C4-2B (cell line): ENCODE results near the gene CNTN4.

Experiments
- H3K27ac ChIP-seq: fragments of 450-650 bp; 2 replicates; pipeline ENCODE4 v1.5.1; 2017
- ZFX ChIP-seq: fragments of 450-650 bp; IDR thresholded peaks from 2 replicates; pipeline ENCODE4 v1.6.1; 2017
- TF ChIP-seq, protein P1 (sequence below): fragments of 450-650 bp; conservative IDR thresholded peaks from 2 replicates; pipeline ENCODE4 v1.5.1; 2017; ENCODE audit warnings: mild to moderate bottlenecking

CNTN4 gene

DNA sequence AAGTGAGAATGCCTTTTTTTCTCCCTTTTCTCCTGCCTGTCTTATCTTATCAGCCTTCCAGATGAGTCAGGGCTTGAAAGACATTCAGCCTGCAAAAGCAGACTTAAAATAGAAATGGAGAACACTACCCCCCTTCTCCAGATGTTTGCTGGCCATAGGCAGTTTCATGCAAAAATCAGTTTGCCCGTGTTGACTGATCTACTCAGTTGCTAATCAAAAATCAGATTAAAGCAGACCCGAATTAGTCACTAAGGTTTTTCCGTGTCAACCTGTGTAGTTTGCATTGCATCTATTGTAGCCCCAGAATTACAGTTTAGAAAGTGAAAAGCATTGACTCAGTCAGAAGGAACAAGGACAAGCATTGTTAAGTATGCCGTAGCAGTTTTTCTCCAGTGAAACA is 955.3 kb downstream of the CNTN4 start:
- no peak overlapping the region for H3K27ac ChIP-seq
- TF ChIP-seq, protein P1, sequence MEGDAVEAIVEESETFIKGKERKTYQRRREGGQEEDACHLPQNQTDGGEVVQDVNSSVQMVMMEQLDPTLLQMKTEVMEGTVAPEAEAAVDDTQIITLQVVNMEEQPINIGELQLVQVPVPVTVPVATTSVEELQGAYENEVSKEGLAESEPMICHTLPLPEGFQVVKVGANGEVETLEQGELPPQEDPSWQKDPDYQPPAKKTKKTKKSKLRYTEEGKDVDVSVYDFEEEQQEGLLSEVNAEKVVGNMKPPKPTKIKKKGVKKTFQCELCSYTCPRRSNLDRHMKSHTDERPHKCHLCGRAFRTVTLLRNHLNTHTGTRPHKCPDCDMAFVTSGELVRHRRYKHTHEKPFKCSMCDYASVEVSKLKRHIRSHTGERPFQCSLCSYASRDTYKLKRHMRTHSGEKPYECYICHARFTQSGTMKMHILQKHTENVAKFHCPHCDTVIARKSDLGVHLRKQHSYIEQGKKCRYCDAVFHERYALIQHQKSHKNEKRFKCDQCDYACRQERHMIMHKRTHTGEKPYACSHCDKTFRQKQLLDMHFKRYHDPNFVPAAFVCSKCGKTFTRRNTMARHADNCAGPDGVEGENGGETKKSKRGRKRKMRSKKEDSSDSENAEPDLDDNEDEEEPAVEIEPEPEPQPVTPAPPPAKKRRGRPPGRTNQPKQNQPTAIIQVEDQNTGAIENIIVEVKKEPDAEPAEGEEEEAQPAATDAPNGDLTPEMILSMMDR: no peak
- TF ChIP-seq ZFX: no peak

DNA sequence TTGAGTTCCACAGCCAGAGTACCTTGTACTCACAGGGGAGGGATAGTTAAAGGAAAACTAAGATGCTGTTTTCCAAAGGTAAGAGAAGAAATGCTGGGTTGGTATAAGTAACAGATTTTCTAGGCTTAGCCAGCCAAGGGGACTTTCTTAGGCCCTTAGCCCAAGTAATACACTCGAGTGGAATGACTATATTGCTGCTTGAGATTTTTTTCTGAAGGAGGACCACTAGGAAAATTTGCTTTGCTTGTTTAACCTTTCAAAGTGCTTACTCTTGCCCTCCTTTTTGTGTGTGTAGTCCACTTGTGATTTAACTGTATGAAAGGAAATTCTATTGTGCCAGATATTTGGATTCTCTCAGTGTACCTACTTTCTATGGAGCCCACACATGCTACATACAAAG is 961.0 kb downstream of the CNTN4 start:
- no peak for TF ChIP-seq ZFX
- TF ChIP-seq, protein P1: no peak
- H3K27ac ChIP-seq: no peak overlapping the region

DNA sequence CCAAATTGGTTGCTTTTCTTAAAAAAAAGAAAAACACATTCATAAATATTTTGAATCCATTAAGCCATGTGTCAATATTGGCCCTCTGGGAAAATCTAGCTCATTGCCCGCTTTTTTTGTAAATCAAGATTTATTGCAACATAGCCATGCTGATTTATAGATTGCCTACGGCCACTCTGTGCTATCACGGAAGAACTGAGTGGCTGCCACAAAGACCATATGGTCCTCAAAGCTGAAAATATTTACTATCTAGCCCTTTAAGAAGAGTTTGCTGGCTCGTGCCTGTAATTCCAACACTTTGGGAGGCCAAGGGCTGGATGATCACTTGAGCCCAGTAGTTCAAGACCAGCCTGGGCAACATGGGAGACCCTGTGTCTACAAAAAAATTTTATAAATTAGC is 965.6 kb downstream of the CNTN4 start:
- no peak for TF ChIP-seq ZFX
- TF ChIP-seq, protein P1: no peak
- no peak overlapping the region for H3K27ac ChIP-seq

DNA sequence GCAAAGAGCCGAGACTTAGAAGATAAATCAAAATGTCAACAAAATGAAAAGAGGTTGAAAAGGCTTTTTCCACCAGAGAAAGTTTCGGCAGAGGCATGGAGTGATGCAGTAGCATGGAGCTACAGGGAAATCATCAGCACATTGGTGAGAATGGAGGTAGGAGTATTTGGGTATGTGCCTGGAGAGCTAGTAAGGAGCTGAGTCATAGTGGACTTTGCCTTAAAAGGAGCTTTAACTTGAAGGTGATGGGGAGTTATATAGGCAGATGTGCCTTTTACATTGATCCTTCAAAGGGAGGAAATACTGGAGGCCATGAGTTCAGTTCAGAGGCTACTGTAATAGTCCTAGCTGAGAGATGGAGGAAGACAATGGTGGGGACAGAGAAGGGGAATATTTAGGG is 967.2 kb downstream of the CNTN4 start:
- no peak for TF ChIP-seq ZFX
- TF ChIP-seq, protein P1: no peak
- H3K27ac ChIP-seq: no peak overlapping the region

DNA sequence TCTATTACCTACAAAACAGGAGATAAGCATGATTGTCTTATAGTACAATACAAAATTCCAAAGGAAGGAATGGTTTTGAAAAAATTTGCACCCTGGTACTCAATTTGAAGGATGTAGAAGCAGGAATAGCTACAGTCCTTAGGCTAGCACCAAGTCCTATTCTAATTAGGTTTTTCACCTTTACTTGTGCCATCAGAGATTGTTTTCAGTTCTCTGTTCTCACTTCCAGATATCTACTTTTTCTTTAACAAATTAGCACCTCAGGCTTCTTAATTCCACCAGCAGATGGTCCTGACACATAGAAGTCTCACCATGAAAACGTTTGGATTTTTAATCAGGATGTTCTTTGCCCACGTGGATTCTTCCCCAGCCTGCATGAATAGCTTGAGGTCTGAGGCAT is 967.7 kb downstream of the CNTN4 start:
- H3K27ac ChIP-seq: no peak overlapping the region
- TF ChIP-seq ZFX: no peak
- TF ChIP-seq, protein P1: no peak

DNA sequence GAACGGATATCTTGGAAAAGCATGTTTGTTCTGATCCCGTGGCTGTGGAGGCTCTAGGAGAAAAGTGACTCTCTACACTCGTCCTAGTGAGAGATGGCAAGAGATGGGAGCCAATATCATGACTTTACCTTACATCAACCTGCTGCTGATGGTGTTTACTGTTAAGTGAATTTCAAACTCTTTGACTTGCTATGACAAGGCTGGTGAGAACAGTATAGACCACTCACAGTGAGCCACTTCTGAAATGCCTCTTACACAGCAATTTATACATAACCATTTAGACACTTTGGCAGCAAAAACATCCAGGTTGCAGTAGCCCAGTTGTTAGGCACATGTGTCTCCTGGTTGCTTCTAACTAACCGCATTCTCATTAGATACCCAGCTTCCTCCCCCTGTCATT is 968.2 kb downstream of the CNTN4 start:
- TF ChIP-seq, protein P1: no peak
- TF ChIP-seq ZFX: no peak
- H3K27ac ChIP-seq: no peak overlapping the region

DNA sequence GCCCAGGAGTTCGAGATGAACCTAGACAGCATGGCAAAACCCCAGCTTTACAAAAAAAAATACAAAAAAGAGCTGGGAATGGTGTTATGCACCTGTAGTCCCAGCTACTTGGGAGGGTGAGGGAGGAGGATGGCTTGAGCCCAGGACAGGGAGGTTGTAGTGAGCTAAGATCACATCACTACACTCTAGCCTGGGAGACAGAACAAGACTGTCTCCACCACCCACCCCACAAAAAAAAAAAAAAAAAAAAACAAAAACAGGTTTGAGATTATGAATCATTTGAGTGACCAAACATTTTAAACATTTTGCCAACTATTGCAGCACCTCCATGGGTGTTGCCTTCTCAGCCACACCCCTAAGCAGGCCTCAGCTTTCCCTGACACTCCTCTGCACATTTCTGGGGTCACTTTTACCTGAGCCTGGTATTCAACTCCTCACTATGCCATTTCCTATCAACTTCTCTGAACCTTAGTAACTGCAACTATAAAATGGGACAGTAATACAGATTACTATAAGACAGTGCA is 969.8 kb downstream of the CNTN4 start:
- TF ChIP-seq ZFX: no peak
- TF ChIP-seq, protein P1: no peak

More for the DNA sequence above, 969.8 kb downstream of the CNTN4 start:
- no peak overlapping the region for H3K27ac ChIP-seq
